Spinal cord (tissue), 10 donors: Measurements from ENCODE around the gene CPNE5. TPM values are rescaled to one million over a fixed set of nuclear protein-coding genes. Genes with fewer than 3 reads are reported as not detected.
A peak's percentile ranks its signal among the peaks of the same experiment; 100 is the strongest.

Source experiments
- DNase-seq, 6 donors: peaks; one replicate each; pipeline versions ENCODE4 v3.0.0 to v3.0.0-alpha.2; 2013 to 2015; ENCODE audit warnings: low spot score in 6 of 6, low read depth in 4 of 6
- H3K27ac ChIP-seq: one replicate; pipeline ENCODE4 v1.5.1; 2013; ENCODE audit warnings: low read depth, low read length, control low read depth
- H3K27me3 ChIP-seq: one replicate; pipeline ENCODE4 v1.6.1; 2013; ENCODE audit warnings: low read length; ENCODE audit not compliant: control insufficient read depth, insufficient read depth
- H3K36me3 ChIP-seq: one replicate; pipeline ENCODE4 v1.6.1; 2013; ENCODE audit warnings: low read length; ENCODE audit not compliant: control insufficient read depth, insufficient read depth
- H3K4me1 ChIP-seq: one replicate; pipeline ENCODE4 v1.6.1; 2013; ENCODE audit warnings: low read length; ENCODE audit not compliant: control insufficient read depth, insufficient read depth
- H3K4me3 ChIP-seq: one replicate; pipeline ENCODE4 v1.5.1; 2013; ENCODE audit warnings: low read depth, low read length, control low read depth
- H3K9me3 ChIP-seq: one replicate; pipeline ENCODE4 v1.6.1; 2013; ENCODE audit warnings: low read length; ENCODE audit not compliant: control insufficient read depth, insufficient read depth
- WGBS: methylation state at CpG from one replicate; pipeline ENCODE4 v1.1.5; 2013; ENCODE audit warnings: missing lambda C conversion rate; ENCODE audit not compliant: insufficient coverage; 5-methylcytosine and 5-hydroxymethylcytosine counted together
- polyA plus RNA-seq, 2 donors: library from polyadenylated mRNA; unstranded; fragments of 120-200 nt; gene quantifications; one replicate each; pipeline ENCODE4 v1.2.1, GENCODE V29; 2013; ENCODE audit not compliant: insufficient read length in 2 of 2
- total RNA-seq, 2 donors: library from RNA; depleted of rRNA in 1 of 2; stranded (reverse); fragments of 120-200 nt in 1 of 2; fragments of >200 nt in 1 of 2; gene quantifications; one replicate each; pipeline versions ENCODE4 v1.2.3 to v1.2.4, GENCODE V29; 2013 to 2014
- donor health status: healthy.

The CPNE5 gene
- total and polyA plus RNA-seq, 4 donors = 9.6 to 88.4 (median 52.8) TPM

GRCh38 chr6:36839749-36840431 is 646 bp upstream of the CPNE5 start:
- Histone ChIP-seq H3K9me3 (no peaks in the 10 kb centered on the region), H3K27me3 (peaks cover 15% of the 10 kb centered on the region), H3K4me1 (peaks cover 64% of the 10 kb centered on the region), H3K27ac (peak overlapping the region; percentile 69), H3K4me3 (peak overlapping the region; percentile 68), H3K36me3 (peaks cover 2% of the 10 kb centered on the region)
- under 1% methylated on average over 52 of the region's 70 CpGs for WGBS
- peak in 2 of 6 donors; percentile 86 for DNase-seq

DNA sequence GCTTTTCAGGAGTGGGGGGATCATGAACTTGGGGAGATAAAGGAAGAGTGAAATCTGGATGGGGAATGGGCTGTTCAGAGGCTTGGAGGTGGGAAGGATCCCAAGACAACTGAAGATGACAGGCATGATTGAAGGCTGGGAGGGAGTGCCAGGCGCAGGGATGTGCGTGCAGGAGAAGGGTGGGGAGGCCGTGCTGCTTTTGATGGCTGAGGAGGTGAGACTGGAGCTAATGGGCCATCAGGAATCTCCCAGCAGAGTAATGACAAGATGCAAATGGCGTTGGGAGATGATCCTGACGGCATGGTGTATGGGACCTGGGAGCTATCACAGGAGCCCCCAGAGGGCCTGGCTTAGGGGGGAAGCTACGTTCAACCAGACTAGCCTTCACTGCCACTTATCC is 1.6 kb downstream of the CPNE5 start:
- Histone ChIP-seq H3K27me3 (peaks cover 15% of the 10 kb centered on the region), H3K4me3 (peak overlapping the region; percentile 68), H3K36me3 (peaks cover 5% of the 10 kb centered on the region), H3K9me3 (no peaks in the 10 kb centered on the region), H3K4me1 (peaks cover 58% of the 10 kb centered on the region), H3K27ac (no peak overlapping the region)
- no peak for DNase-seq
- 62% methylated on average over 6 of the region's 6 CpGs for WGBS

DNA sequence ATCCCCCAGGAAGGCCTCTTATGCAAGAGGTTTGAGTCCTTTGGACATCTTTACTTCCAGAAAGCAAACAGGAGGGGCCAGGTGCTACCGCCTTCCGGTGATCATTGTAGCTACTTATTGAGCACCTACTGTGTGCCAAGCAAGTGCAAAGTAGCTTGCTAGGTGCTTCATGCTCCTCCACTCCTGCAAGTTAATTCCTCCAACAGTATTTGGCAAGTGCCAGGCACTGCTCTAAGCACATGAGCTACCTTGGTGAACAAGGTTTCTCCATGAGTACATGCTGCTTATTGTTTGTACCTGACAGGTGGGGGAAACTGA is 2.3 kb downstream of the CPNE5 start:
- H3K27me3 ChIP-seq = peaks cover 15% of the 10 kb centered on the region
- H3K9me3 ChIP-seq = no peaks in the 10 kb centered on the region
- peaks cover 58% of the 10 kb centered on the region for H3K4me1 ChIP-seq
- DNase-seq = no peak
- H3K4me3 ChIP-seq = no peak overlapping the region
- peaks cover 7% of the 10 kb centered on the region for H3K36me3 ChIP-seq
- WGBS = 85% methylated on average over 2 of the region's 2 CpGs
- no peak overlapping the region for H3K27ac ChIP-seq

GRCh38 chr6:36836111-36837021 is 2.9 kb downstream of the CPNE5 start:
- Histone ChIP-seq H3K9me3 (no peaks in the 10 kb centered on the region), H3K4me1 (peaks cover 58% of the 10 kb centered on the region), H3K36me3 (peaks cover 7% of the 10 kb centered on the region), H3K4me3 (no peak overlapping the region), H3K27me3 (peaks cover 15% of the 10 kb centered on the region), H3K27ac (no peak overlapping the region)
- WGBS = 75% methylated on average over 1 of the region's 3 CpGs
- no peak for DNase-seq

DNA sequence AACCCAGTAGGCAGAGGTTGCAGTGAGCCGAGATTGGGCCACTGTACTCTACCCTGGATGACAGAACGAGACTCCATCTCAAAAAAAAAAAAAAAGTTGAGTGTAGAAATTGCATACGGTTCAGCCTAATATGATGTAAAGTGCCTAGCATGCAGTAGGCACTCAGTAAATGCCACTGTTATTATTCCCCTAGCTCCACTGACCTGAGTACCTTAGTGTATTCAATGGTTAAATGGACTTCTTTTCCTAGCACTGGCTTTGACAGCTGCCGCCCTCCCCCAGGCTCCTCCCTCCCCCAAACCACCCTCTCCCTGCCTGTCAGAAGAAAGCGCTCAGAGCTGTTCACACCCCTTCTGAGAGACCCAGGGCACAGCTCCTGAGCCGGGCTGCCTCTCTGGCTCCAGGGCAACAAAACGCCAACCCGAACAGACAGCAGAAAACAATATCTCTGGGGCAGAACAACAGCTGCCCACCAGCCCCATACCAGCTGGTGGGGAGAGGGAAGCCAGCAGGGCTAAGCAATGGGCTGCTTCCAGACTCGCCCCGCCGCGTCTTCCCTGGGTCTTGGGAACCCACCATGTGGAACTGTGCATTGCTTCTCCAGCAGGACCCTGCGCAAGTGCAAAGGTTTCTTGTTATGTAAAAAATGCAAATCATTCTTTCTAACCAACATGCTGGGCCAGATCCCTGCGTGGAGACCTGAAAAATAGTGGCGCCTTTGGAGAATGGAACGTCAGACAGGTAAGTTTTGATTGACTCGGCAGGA is 4.5 kb downstream of the CPNE5 start:
- peaks cover 10% of the 10 kb centered on the region for H3K27me3 ChIP-seq
- no peak overlapping the region for H3K27ac ChIP-seq
- 31% methylated on average over 7 of the region's 17 CpGs for WGBS
- H3K9me3 ChIP-seq = no peaks in the 10 kb centered on the region
- H3K36me3 ChIP-seq = peaks cover 7% of the 10 kb centered on the region
- peak in 2 of 6 donors; percentile 63 to 75 for DNase-seq
- H3K4me3 ChIP-seq = no peak overlapping the region
- peaks cover 56% of the 10 kb centered on the region for H3K4me1 ChIP-seq

- WGBS = 100% methylated on average over 1 of the region's 7 CpGs
- Histone ChIP-seq H3K36me3 (peaks cover 7% of the 10 kb centered on the region), H3K4me3 (no peak overlapping the region), H3K4me1 (peaks cover 54% of the 10 kb centered on the region), H3K9me3 (no peaks in the 10 kb centered on the region), H3K27me3 (no peaks in the 10 kb centered on the region), H3K27ac (no peak overlapping the region)
- DNase-seq = no peak
Measured at GRCh38 chr6:36833182-36833789, 6.0 kb downstream of the CPNE5 start.

- no peak overlapping the region for H3K27ac ChIP-seq
Measured at GRCh38 chr6:36832313-36832712, 6.9 kb downstream of the CPNE5 start.

GRCh38 chr6:36830577-36830976 is 8.7 kb downstream of the CPNE5 start:
- Histone ChIP-seq H3K36me3 (peaks cover 21% of the 10 kb centered on the region), H3K27ac (peak overlapping the region; percentile 36), H3K4me3 (no peak overlapping the region), H3K4me1 (peaks cover 59% of the 10 kb centered on the region), H3K27me3 (no peaks in the 10 kb centered on the region), H3K9me3 (no peaks in the 10 kb centered on the region)
- WGBS = 39% methylated on average over 2 of the region's 2 CpGs
- no peak for DNase-seq

More at GRCh38 chr6:36832313-36832712, 6.9 kb downstream of the CPNE5 start:
- Histone ChIP-seq H3K9me3 (no peaks in the 10 kb centered on the region), H3K4me1 (peaks cover 54% of the 10 kb centered on the region), H3K36me3 (peaks cover 10% of the 10 kb centered on the region), H3K4me3 (no peak overlapping the region), H3K27me3 (no peaks in the 10 kb centered on the region)
- 76% methylated on average over 4 of the region's 5 CpGs for WGBS
- no peak for DNase-seq

DNA sequence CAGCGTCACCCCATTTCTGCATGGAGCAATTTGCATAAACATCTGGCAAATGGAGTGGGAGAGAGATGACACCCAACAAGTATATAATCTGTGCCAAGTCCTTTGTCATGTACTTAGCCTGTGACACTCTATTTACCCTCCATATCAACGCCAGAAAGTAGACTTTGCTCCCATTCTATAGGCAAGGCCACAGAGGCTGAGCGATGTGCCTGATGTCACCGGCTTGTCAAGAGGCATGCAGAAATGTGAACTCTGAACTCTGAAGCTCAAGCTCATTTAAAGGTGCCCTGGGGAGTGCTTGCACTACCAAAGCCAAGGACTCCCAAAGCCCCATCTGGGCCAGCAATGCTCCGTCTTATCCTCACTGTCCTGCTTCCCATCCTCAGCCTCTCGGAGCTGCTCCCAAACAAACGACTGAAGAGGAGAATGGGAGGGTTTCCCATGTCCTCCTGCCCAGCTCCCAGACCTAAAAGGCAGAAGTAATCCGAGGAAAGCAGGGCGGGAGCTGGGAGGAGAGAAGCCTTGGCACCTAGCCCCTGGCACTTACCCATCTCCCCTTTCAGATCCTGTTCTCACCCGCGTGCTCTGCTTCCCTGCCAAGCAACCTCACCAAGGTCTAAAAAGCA is 9.2 kb downstream of the CPNE5 start:
- H3K9me3 ChIP-seq = no peaks in the 10 kb centered on the region
- H3K27ac ChIP-seq = peak overlapping the region; percentile 72
- peaks cover 21% of the 10 kb centered on the region for H3K36me3 ChIP-seq
- H3K4me3 ChIP-seq = no peak overlapping the region
- no peaks in the 10 kb centered on the region for H3K27me3 ChIP-seq
- peaks cover 60% of the 10 kb centered on the region for H3K4me1 ChIP-seq
- WGBS = 38% methylated on average over 7 of the region's 11 CpGs
- DNase-seq = peak in 4 of 6 donors; percentile 75 to 95 (median 84)
